ENCODE measurements around the gene HMGB2.

HMGB2 gene

GRCh38 chr4:173281406-173282255 is 52.5 kb downstream of the HMGB2 start:
- peak overlapping the region; percentile 75 for H3K4me3 ChIP-seq (ENCODE audit: low read depth, low read length)
- 0 out of 2 replicates have a peak, but pooled peaks have one; percentile 6 for TF ChIP-seq MAX (IDR thresholded peaks at IDR 0.05; ENCODE audit: low read depth, low read length)
- no peak for TF ChIP-seq POLR2A (IDR thresholded peaks at IDR 0.05; ENCODE audit: extremely low read depth, insufficient read length)
- TF ChIP-seq MYC (IDR thresholded peaks at IDR 0.05; ENCODE audit: low read depth, low read length): peak; percentile 36; the same call in 1 of the 2 replicates
- peak; percentile 84 for DNase-seq (ENCODE audit: low read depth)
